Lung (tissue), 12 donors: Measurements from ENCODE around the gene TOGARAM1. TPM values are rescaled to one million over a fixed set of nuclear protein-coding genes. Genes with fewer than 3 reads are reported as not detected.

ENCODE experiments used
- ATAC-seq: fragments of 200-7000 bp; cut with Tn5 transposase; one replicate; pipeline ENCODE4 v1.9.1; 2020; ENCODE audit warnings: moderate number of reproducible peaks; ENCODE audit not compliant: insufficient read depth, low FRiP score
- DNase-seq, 3 donors: peaks; one replicate each; pipeline ENCODE4 v3.0.0-alpha.2; 2013 to 2017
- H3K27ac ChIP-seq, 2 donors: one replicate each; pipeline ENCODE4 v1.5.1; 2013; ENCODE audit warnings: mild to moderate bottlenecking in 2 of 2, moderate library complexity in 2 of 2, control low read depth in 1 of 2, inconsistent platforms in 1 of 2, low read depth in 1 of 2, low read length in 1 of 2
- H3K27me3 ChIP-seq, 3 donors: one replicate each; pipeline ENCODE4 v1.5.1; 2013; ENCODE audit warnings: low read length in 2 of 3; ENCODE audit not compliant: control insufficient read depth in 3 of 3, insufficient read depth in 3 of 3
- H3K36me3 ChIP-seq, 4 donors: one replicate each; pipeline ENCODE4 v1.5.1; 2013; ENCODE audit warnings: low read length in 4 of 4, mild to moderate bottlenecking in 1 of 4, moderate library complexity in 1 of 4; ENCODE audit not compliant: control insufficient read depth in 4 of 4, insufficient read depth in 4 of 4
- H3K4me1 ChIP-seq, 5 donors: one replicate each; pipeline ENCODE4 v1.5.1; 2013; ENCODE audit warnings: low read length in 5 of 5, mild to moderate bottlenecking in 2 of 5, moderate library complexity in 1 of 5; ENCODE audit not compliant: control insufficient read depth in 5 of 5, insufficient read depth in 5 of 5
- H3K4me3 ChIP-seq: one replicate; pipeline ENCODE4 v1.5.1; 2013; ENCODE audit warnings: mild to moderate bottlenecking, control low read depth, moderate library complexity
- H3K9ac ChIP-seq, 2 donors: one replicate each; pipeline ENCODE4 v1.5.1; 2013; ENCODE audit warnings: low read length in 2 of 2, control low read depth in 1 of 2; ENCODE audit not compliant: insufficient read depth in 1 of 2
- H3K9me3 ChIP-seq, 4 donors: one replicate each; pipeline ENCODE4 v1.5.1; 2013; ENCODE audit warnings: low read length in 3 of 4, mild to moderate bottlenecking in 1 of 4, moderate library complexity in 1 of 4; ENCODE audit not compliant: control insufficient read depth in 4 of 4, insufficient read depth in 3 of 4
- CTCF ChIP-seq: IDR thresholded peaks from 2 replicates; pipeline ENCODE4 v1.5.1; 2012; ENCODE audit warnings: mild to moderate bottlenecking; ENCODE audit errors: control extremely low read depth, extremely low read depth
- WGBS, 2 donors: extraction: QIAGEN DNeasy Blood & Tissue Kit; methylation state at CpG; one replicate each; pipeline ENCODE4 v1.1.7; 2013; 5-methylcytosine and 5-hydroxymethylcytosine counted together
- polyA plus RNA-seq, 2 donors: library from polyadenylated mRNA; stranded (reverse); fragments of 200-250 nt; gene quantifications; one replicate each; pipeline ENCODE4 v1.2.1, GENCODE V29; 2013
- total RNA-seq, 2 donors: library from RNA; depleted of rRNA in 1 of 2; stranded (reverse); fragments of >200 nt in 1 of 2; gene quantifications; one replicate each; pipeline ENCODE4 v1.2.1, GENCODE V29; 2014 to 2021
- donor health status: control.
- donor health status: control.
- donor health status: Bipolar disorder and iron deficiency.
- donor health status: healthy.
- donor health status: DM: yes; HTN: yes; CAD: no.

Gene TOGARAM1
- total and polyA plus RNA-seq, 4 donors: 4.2 to 52.0 (median 11.4) TPM

DNA sequence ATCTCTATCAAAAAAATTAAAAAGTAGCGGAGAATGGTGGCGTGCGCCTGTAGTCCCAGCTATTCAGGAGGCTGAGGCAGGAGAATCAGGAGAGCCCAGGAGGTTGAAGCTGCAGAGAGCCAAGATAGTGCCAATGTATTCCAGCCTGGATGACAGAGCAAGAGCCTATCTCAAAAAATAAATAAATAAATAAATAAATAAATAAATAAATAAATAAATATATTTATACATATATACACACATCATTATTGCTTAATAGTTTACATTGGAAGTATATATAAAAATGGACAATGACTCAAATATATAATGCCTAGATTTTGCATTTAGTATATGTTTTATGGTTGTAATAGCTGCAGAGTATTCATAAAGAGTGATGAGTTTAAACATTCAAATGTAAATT, 53.1 kb downstream of the TOGARAM1 start:
- Histone ChIP-seq H3K27me3 (no peaks in the 10 kb centered on the region), H3K36me3 (peaks cover 5 to 27% (median 9%) of the 10 kb centered on the region in 4 donors), H3K27ac (no peak overlapping the region), H3K4me3 (no peak overlapping the region), H3K4me1 (no peaks in the 10 kb centered on the region), H3K9ac (no peak overlapping the region), H3K9me3 (no peaks in the 10 kb centered on the region)
- no peak for ATAC-seq
- WGBS, 2 donors: 98 to 99% methylated on average over 3 of the region's 3 CpGs
- DNase-seq: no peak
- TF ChIP-seq CTCF: no peak

GRCh38 chr14:45028107-45028626, 66.2 kb downstream of the TOGARAM1 start:
- Histone ChIP-seq H3K36me3 (peaks cover 0 to 21% (median 5%) of the 10 kb centered on the region in 4 donors), H3K4me1 (no peaks in the 10 kb centered on the region), H3K27me3 (no peaks in the 10 kb centered on the region), H3K4me3 (no peak overlapping the region), H3K9ac (no peak overlapping the region), H3K9me3 (no peaks in the 10 kb centered on the region), H3K27ac (no peak overlapping the region)
- ATAC-seq (no peak), DNase-seq (no peak)
- TF ChIP-seq CTCF: no peak
- 81 to 87% methylated on average over 2 of the region's 2 CpGs for WGBS, 2 donors

- no peak for DNase-seq
- no peak for ATAC-seq
- no peak overlapping the region for H3K4me3 ChIP-seq
- no peaks in the 10 kb centered on the region for H3K4me1 ChIP-seq
- H3K9ac ChIP-seq: no peak overlapping the region
- H3K36me3 ChIP-seq: peaks cover 21 to 31% (median 25%) of the 10 kb centered on the region in 4 donors
- H3K27me3 ChIP-seq: no peaks in the 10 kb centered on the region
- no peak overlapping the region for H3K27ac ChIP-seq
- TF ChIP-seq CTCF: no peak
- peaks cover 0 to 8% (median 0%) of the 10 kb centered on the region in 4 donors for H3K9me3 ChIP-seq
These were observed 72.7 kb downstream of the TOGARAM1 start for GRCh38 chr14:45034730-45035129.

GRCh38 chr14:45038256-45038655, 76.3 kb downstream of the TOGARAM1 start:
- no peaks in the 10 kb centered on the region for H3K27me3 ChIP-seq
- peaks cover 16 to 27% (median 21%) of the 10 kb centered on the region in 4 donors for H3K36me3 ChIP-seq
- H3K4me1 ChIP-seq: no peaks in the 10 kb centered on the region
- no peak overlapping the region for H3K4me3 ChIP-seq
- whole genome bisulfite sequencing, 2 donors: 88 to 89% methylated on average over 5 of the region's 5 CpGs
- no peak overlapping the region for H3K9ac ChIP-seq
- DNase-seq: no peak
- H3K9me3 ChIP-seq: peaks cover 0 to 8% (median 0%) of the 10 kb centered on the region in 4 donors
- no peak for ATAC-seq
- H3K27ac ChIP-seq: no peak overlapping the region
- no peak for TF ChIP-seq CTCF
